ENCODE measurements around the gene GRB7. TPM values are rescaled to one million over a fixed set of nuclear protein-coding genes. Genes with fewer than 3 reads are reported as not detected.

The GRB7 gene
- total RNA-seq, 1 donor from 2014 or later = 0.41 TPM

DNA sequence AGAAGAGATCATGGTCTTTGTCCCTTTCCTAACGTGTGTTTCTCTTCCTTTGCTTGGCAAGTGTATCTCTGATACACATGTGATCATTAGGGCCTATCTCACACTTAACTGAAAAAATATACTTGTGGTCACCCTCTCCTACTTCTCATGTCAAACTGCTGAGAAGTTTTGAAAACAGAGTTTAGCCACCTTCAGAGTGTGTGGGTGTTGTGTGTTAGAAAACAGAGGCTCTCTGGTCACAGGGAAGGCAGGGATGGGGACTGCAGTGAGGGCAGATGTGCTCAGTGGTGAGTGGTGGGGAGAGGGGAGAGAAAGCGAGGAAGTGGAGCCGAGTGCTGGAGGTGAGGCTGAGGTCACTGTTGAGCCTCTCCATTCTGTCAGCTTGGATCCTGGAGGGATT lies 29.4 kb downstream of the GRB7 start:
- intact Hi-C loops (cut with micrococcal nuclease) = no loop called here

DNA sequence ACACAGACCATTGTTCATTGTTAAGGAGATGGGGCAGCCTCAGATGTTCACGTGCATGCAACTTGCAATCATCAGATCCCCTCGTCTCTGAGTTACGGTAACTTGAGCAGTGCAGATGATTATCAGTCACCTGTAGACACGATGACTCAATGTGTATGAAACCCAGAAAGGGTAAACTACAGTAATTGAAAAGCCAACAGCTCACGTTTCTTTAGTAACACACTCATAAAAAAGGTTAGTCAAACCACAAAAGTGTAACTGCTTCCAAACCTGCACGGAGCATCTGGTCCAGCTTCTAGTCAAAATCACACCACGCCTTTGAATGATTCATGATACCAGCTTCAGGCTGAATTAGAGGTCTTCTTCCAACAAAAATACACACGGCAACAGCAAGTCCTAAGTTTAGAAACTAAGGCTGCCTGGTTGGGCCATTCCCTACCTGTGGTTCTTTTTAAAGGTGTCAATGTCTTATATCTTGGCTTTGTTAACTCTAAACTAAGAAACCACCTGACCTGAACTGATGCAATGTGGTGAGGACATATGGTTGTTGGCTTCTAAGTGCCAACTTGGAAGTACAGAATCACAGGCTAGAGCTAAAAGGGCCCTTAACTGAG lies 32.3 kb downstream of the GRB7 start:
- intact Hi-C loops (cut with micrococcal nuclease) = loop anchor here (1.0 to 5.0 kb wide), 4 partner anchors 16 to 92 kb away; partner anchors contain the start of gene IKZF3

DNA sequence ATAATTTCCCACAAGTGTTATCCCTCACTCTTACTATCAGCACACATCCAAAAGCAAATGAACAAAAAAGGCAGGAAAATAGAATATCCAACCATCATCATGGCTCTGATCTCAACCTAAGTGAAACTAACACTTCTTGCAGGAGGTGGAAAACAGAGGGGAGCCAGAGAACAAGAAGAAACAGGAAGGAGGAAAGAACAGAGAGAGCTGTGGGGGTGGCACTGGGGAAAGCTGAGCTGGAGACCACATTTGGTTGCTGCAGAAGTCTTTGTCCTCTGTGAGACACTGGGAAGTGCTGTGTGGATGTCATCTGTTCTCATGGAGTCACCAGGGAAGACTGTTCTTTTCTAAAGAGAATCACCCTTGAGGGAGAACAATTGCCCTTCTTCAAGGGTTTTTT lies 34.7 kb downstream of the GRB7 start:
- intact Hi-C loops (cut with micrococcal nuclease) = loop anchor here (5.0 kb wide), 1 partner anchor 90 kb away; the partner anchor contains the start of gene IKZF3

DNA sequence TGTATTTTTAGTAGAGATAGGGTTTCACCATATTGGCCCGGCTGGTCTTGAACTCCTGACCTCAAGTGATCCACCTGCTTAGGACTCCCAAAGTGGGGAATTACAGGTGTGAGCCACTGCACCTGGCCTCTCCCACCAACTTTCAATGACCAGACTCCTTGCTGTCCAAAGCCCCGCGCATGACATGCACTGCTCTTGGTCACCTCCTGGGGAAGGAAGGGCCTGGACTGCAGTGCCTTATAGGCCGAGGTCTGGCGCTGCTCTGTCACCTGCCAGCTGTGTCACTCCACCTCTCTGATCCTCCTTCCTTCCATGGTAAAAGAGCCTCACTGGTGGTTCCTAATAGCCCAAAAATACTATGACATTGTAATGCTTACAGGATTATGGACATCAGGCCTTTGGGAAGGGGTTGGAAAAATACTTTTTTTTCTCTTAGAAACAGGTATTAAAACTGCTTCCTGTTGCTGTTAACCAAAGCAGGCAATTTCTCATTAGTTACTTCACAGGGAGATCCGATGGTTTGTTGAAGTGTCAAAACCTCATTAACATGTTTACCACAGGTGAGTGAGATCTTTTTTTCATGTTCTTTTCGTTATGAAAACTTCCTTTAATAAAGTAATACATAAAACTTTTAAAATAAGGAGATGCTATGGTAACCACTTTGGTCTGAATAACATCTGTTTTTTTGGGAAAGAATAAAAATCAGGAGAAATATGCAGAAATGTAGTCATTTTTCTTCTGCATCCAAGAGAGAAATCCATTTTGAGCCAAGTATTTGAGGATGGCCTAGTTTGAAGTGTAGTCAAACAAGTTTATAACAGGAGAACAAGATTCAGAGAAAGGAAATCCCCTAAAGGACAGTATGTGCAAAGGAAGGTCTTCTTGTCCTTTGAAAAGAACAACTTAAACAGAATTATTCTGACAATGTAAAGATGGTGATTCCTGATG lies 35.5 kb downstream of the GRB7 start:
- intact Hi-C loops (cut with micrococcal nuclease) = loop anchor here (5.0 kb wide), 1 partner anchor 89 kb away; the partner anchor contains the start of gene IKZF3

DNA sequence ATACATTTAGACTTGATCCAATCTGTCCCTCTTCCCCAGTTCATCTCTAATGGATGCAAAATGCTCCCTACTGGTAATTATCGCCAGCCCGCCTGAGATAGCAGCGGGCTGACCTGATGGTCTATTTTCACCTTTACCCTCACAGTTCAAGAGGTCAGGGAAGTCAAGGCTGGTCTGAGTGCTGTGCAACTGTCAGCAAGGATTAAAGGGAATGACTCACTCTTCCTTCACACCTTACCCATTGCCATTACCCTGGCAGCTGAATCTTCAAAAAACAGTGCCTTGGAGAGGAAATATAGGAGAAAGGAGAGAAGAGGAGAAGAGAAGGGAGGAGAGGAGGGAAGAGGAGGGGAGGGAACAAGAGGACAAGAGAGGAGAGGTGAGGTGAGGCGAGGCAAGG lies 36.3 kb downstream of the GRB7 start:
- intact Hi-C loops (cut with micrococcal nuclease) = loop anchor here (5.0 kb wide), 1 partner anchor 88 kb away; the partner anchor contains the start of gene IKZF3

DNA sequence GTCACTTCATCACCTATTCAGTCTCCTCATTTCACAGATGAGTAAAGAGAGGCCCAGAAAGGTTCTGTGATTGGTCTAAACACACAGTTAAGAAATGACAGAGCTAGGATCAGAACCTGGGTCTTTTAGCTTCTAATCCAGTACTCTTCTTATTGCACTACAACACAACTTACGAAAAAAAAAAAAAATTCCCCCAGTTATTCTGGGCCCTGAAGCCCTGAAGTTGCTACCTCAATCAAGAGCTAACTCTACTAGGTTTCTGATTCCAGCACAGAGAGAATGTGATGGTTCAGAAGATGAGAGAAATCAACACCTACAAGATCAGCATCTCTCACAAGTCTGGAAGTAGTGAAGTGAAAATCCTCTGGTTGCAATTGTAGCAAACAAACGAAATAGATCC lies 37.3 kb downstream of the GRB7 start:
- intact Hi-C loops (cut with micrococcal nuclease) = no loop called here

DNA sequence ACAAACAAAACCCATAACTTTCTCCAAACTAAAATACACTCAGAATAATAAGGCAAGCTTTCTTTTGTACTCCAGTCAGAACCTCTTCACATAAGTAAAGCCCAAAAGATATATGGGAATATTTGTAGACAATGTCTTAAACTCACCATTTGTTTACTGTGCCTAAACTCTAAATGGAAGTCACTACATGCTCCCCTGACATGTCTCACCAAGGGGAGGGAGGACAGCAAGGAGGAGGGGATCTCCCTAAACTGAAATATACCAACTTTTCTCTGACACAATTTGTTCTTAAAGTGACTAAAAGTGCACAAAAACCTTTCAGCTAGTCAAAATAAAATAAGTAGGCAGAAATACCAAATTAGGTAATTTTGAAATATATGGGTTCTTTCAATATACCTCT lies 38.5 kb downstream of the GRB7 start:
- intact Hi-C loops (cut with micrococcal nuclease) = no loop called here

DNA sequence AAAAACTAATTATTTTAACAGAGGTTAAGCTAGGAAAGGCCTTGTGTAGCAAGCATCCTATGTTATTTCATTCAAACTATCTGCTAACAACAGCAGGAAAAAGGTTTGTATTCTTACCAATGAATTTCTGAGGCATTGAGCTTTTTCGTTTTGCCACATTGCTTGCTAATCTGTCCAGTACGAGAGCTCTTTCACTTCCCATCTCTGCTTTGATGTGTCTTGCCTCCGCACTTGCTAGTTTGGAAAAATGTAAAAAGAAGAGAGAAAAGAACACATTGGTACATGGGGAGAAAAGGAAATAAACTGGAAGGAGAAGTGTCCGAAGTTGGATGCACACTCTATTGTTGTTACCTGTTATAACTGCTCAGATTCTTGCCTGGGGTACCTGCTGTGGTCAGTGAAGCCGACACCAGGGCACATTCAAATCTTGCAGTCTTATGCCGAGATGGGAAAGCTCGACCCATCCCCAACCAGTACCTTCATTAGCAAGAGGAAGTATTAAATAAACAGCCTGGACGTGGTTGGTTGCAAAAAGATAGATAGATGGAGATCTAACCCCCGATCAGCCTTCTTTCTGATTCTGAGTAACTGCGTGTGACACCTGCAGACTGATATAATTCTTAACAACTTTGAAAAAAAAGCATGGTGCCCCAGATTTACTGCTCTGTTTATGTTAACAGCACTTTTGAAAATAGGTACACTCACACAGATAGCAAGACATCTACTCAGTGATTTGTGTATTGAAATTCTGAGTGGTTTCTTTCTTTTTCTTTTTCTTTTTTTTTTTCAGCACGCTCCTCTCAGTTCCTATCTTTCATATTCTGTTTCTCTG lies 40.0 kb downstream of the GRB7 start:
- intact Hi-C loops (cut with micrococcal nuclease) = no loop called here

DNA sequence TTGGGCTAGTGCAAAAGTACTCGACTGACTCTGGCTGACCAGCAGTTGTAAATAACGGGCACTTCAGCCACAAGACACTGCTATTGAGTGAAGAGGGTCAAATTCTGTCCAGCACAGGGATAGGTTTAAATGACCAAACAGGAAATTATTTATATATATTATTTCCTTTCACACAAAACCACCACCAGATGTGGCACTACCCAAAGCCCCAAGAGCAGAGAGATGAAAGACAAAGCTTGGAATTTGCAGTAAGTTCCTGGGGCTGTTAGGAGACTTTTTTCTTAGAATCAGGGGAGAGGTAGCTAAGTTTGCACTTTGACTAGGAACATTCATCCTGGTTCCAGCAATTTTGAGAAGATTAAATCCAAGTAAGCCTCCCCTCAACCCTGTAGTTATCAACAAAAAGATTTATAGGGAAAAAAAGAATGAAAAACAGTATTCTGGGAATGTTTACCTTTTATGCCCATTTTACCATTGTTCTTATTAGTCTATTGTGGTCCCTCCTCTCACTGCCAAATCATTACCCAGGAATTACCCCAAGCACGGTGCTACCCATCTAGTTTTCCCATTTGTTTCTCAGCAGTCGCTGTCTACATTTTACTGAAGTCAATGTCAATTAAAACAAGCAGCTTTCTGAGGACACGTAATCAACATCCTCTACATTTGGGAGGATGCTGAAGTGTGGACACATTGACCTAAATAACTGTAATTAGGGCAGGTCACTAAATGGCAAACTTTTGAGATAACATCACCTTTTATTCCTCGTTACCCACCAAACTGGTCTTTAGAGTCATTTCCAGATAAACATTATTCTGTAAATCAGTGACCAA lies 43.5 kb downstream of the GRB7 start:
- intact Hi-C loops (cut with micrococcal nuclease) = no loop called here

DNA sequence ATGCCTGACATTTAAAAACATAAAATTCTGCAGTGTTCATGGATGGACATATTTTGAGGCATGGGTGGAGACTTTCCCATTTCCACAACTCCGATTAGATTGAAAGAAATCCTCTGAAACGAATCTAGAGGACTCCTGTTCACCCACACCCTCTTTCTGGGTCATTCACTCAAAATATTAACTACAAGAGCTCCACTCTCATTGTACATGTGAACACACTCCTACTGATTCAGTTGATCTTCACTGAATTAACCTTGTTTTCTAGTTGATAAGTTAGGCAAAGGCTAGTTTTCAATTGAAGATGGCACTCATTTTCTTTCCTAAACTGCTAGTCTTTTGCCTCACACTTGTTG lies 44.1 kb downstream of the GRB7 start:
- intact Hi-C loops (cut with micrococcal nuclease) = no loop called here

DNA sequence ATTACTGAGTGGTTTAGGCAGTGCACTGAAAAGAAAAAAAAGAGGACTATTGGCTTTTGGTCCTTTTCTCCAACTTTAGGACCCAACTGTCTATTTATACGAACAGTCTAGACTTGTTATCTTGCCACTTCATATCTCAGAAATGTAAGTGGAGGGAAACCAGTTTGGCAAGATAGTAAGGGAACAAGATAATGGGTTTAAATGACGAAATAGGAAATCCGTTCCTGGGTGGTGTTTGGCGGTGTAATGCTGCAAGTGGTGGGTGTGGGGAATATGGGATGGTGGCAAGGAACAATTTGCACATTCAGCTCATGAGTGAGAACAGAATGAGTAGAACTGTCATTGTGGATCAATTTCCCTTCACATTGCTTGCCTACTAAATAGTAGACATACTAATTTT lies 44.7 kb downstream of the GRB7 start:
- intact Hi-C loops (cut with micrococcal nuclease) = no loop called here

DNA sequence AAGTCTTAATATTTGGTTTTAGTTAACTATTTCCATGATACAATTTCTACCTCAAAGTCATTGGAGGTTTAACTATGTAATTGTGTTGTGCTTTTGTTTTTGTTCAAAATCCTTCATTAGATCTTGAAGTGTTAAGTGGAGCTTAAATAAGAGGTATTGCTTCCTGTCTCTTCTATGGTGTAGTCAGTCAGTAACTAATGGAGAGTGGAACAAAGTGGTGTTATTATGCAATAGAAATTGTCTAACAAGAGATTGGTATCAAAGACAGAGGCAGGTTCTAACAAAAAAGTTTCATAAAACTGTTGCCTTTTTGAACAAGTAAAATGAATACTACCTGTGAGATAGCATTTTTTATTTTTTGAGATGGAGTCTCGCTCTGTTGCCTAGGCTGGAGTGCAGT lies 45.2 kb downstream of the GRB7 start:
- intact Hi-C loops (cut with micrococcal nuclease) = no loop called here

DNA sequence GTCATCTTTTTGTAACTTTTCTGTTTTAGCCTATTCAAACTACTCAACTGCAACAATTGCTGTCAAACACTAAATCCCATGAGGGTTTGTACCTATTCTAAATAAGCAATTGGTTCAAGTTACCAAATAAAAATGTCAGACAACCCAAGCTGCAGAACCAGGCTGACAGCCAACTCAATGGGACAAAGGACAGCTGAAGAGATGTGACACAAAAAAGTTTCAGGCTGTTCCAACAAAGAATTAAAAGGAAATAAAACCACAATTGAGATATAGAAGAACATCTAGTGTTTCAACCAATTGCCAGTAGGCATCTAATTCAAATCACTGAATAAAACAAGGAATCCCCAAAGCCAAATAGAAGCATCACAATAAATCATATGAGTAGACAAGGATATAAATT lies 49.3 kb downstream of the GRB7 start:
- intact Hi-C loops (cut with micrococcal nuclease) = no loop called here

DNA sequence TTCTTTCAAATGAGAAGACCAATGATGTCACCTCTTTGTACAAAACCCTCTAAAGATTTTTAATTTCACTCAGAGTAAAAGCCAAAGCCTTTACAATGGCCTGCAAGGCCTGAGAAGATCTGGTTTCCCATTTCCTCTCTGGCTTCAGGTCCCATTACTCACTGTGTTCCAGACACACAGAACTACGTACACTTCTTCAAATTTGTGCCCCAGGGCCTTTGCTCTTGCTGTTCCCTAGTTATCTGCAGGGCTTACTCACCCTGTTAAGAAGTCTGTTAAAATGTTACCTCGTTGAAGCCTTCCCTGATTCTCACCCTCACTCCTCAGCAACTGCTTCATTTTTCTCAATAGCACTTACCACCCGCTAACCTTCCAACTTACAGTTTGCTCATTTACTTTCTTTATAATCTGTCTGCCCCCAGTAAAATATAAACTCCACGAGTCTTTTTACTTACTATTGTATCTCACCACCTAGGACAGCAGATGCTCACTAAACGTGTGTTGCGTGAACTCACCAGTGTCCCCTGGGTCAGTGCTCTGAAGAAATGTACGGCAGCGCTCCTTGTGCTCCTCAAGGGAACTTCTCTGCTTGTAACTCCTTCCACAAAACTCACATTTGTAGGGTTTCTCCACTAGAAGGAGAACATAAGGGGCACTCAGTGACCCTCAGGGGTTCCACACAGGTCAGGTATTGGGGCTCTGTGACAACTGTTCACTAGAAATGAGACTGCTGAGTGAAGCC lies 50.2 kb downstream of the GRB7 start:
- intact Hi-C loops (cut with micrococcal nuclease) = no loop called here

DNA sequence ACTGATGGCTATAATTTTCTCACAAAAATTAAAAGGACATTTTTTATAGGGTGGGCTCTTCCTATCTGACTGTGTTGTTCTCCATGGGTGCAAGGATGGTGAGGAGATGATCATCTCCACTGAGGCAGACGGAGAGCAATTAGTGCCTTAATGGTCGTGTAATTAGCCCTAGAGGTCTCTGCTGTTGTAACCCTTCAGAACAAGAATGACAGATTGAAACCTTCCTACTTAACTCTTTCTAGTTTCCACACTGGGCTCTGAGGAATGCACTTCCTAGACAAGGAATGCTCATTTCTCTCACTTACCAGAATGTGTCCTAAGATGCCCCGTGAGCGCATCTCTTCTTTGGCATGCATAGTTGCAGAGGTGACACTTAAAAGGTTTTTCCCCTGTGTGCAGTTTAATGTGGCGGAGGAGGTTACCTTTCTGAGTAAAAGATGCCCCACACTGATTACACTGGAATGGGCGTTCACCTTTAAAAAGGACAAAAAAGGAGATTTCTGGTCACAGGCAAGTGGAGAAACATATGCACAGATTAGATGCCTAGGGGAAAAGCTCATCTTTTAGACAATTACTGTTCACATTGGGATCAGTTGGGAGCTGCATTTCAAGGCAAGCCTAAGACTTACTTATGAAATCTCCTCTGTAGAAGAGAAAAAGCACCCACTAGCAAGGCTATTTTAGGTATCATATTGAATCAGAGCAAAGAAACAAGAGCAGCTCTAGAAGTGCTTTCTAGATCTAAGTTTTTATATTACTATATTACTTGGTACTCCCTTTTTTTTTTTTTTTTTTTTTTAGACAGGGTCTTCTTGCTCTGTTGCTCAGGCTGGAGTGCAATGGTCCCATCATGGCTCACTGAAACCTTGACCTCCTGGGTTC lies 53.6 kb downstream of the GRB7 start:
- intact Hi-C loops (cut with micrococcal nuclease) = loop anchor here (1.0 to 10.0 kb wide), 4 partner anchors 21 to 133 kb away; partner anchors contain the start of genes LRRC3C and ORMDL3

DNA sequence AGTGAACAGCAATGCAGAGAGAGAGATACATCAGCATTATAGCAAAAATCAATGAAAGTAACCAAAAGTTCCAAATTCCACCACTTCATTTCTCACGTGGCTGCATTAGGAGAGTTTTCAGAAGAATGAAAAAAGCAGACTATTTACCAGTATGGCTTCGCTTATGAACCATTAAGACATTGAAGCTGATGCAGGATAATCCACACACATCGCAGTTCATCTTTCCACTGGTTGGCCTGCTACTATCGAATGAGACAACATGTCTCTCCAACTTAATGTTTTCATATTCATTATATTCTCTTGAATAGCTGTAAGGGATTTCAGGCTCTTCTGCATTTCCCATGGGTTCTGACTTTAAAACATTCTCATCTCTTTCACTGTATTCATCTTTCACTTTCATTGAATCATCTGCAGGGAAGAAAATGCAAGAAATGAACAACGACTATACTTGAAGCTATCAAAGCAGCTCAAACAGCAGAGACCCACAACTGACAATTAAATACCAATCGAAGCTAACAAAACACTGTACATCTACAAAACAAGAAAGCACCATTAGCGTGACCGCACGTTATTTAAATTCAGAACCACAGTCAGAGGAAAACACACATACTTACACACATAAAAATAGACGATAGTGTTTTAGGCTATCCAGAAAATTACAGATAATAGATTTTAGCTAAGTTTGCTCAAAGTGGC lies 54.9 kb downstream of the GRB7 start:
- intact Hi-C loops (cut with micrococcal nuclease) = loop anchor here (5.0 to 10.0 kb wide), 2 partner anchors 35 to 132 kb away; partner anchors contain the start of genes LRRC3C and ORMDL3

DNA sequence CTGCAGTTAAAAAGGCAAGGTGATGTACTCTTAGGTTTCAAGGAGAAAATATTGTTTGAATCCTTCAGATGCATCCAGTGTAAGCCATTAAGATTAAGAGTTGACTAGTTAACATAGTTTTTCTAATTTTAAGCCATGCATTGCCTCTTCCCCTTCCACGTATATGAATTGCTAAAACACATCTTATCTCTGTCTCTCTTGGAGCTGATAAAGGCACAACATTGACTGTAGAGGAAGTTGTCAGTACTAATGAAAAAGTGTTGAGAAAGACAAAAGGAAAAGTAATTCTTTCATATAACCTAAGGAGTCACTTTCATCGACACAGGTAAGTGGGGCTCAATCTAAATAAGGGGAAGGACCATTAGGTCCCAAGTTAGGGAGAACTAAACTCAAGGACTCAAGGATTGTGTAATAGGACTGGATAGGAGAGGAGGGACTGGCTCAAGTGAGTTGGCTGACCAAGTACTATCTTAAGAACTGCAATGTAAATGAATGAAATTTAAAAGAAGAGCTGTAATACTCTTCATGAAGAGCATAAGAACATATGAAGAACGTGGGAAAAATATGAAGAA lies 55.6 kb downstream of the GRB7 start:
- intact Hi-C loops (cut with micrococcal nuclease) = loop anchor here (5.0 to 10.0 kb wide), 2 partner anchors 36 to 131 kb away; partner anchors contain the start of genes LRRC3C and ORMDL3
